CD4-positive, alpha-beta memory T cell (primary cell): ENCODE data around the gene C6orf163. TPM values are rescaled to one million over a fixed set of nuclear protein-coding genes. Genes with fewer than 3 reads are reported as not detected.

Experiments
- CTCF ChIA-PET: fragments of 350-600 bp; sonication (Branson Sonifier 250); formaldehyde crosslinking; loops from one replicate; lab custom pipeline; 2021; ENCODE audit warnings: inconsistent platforms; ENCODE audit not compliant: partially characterized antibody; lab: Charles Lee
- POLR2A ChIA-PET: fragments of 350-600 bp; sonication (Branson Sonifier 250); formaldehyde crosslinking; loops from one replicate; lab custom pipeline; 2021; ENCODE audit not compliant: partially characterized antibody; lab: Charles Lee
- DNase-seq, 5 donors: peaks; one replicate each; pipeline versions ENCODE4 v3.0.0 to v3.0.0-alpha.2; 2020 to 2022; ENCODE audit warnings: mixed read lengths in 1 of 5
- H3K27ac ChIP-seq: one replicate; pipeline ENCODE4 v1.7.0; 2013; ENCODE audit warnings: low read depth, low read length
- H3K27me3 ChIP-seq: 2 replicates; pipeline ENCODE4 v1.7.0; 2013; ENCODE audit warnings: mild to moderate bottlenecking, low read length, moderate library complexity; ENCODE audit not compliant: insufficient read depth
- H3K36me3 ChIP-seq: 2 replicates; pipeline ENCODE4 v1.7.0; 2013; ENCODE audit warnings: mild to moderate bottlenecking, low read length, moderate library complexity; ENCODE audit not compliant: insufficient read depth
- H3K4me1 ChIP-seq: 2 replicates; pipeline ENCODE4 v1.7.0; 2013; ENCODE audit warnings: mild to moderate bottlenecking, low read length, moderate library complexity; ENCODE audit not compliant: insufficient read depth
- H3K4me3 ChIP-seq, 2 donors: one replicate each; pipeline ENCODE4 v1.7.0; 2013; ENCODE audit warnings: low read length in 2 of 2, mild to moderate bottlenecking in 1 of 2
- H3K9me3 ChIP-seq, 2 donors: one replicate each; pipeline ENCODE4 v1.7.0; 2013; ENCODE audit warnings: low read length in 2 of 2, control low read depth in 1 of 2; ENCODE audit not compliant: control insufficient read depth in 1 of 2
- H3K27ac Mint-ChIP-seq, 7 donors: one replicate each; pipeline ENCODE4 v1.8.0; 2020 to 2021; ENCODE audit warnings: mixed read lengths in 7 of 7, mild to moderate bottlenecking in 6 of 7, inconsistent platforms in 3 of 7, moderate library complexity in 3 of 7
- H3K27me3 Mint-ChIP-seq, 2 donors: one replicate each; pipeline ENCODE4 v1.8.0; 2020 to 2021; ENCODE audit warnings: mixed read lengths in 2 of 2
- H3K36me3 Mint-ChIP-seq, 2 donors: one replicate each; pipeline ENCODE4 v1.8.0; 2020 to 2021; ENCODE audit warnings: mixed read lengths in 2 of 2, inconsistent platforms in 1 of 2, mild to moderate bottlenecking in 1 of 2
- H3K4me1 Mint-ChIP-seq, 4 donors: one replicate each; pipeline ENCODE4 v1.8.0; 2020 to 2021; ENCODE audit warnings: mixed read lengths in 4 of 4, mild to moderate bottlenecking in 1 of 4
- H3K4me3 Mint-ChIP-seq, 8 donors: one replicate each; pipeline ENCODE4 v1.8.0; 2020 to 2021; ENCODE audit warnings: mixed read lengths in 8 of 8, mild to moderate bottlenecking in 7 of 8, moderate library complexity in 6 of 8, inconsistent platforms in 3 of 8
- H3K9me3 Mint-ChIP-seq, 8 donors: one replicate each; pipeline ENCODE4 v1.8.0; 2020 to 2021; ENCODE audit warnings: mixed read lengths in 8 of 8, mild to moderate bottlenecking in 5 of 8, inconsistent platforms in 3 of 8, moderate library complexity in 1 of 8
- intact Hi-C: fragments of 100-400 bp; cut with micrococcal nuclease; formaldehyde crosslinking; loops from one replicate; pipeline ENCODE4 v1.15.1; 2023
- polyA plus RNA-seq, 2 donors: library from polyadenylated mRNA; unstranded; fragments of 300-500 nt; fragmentation: Illumina TruSeq; gene quantifications; one replicate each; pipeline ENCODE4 v1.2.3, GENCODE V29; 2021
- total RNA-seq, 2 experiments: library from RNA; stranded (reverse); gene quantifications; one replicate each; pipeline ENCODE4 v1.2.3, GENCODE V29; 2021

The C6orf163 gene
- total and polyA plus RNA-seq, 4 experiments from 2014 or later, result 0.31 to 5.7 (median 4.1) TPM; not detected in 1

DNA sequence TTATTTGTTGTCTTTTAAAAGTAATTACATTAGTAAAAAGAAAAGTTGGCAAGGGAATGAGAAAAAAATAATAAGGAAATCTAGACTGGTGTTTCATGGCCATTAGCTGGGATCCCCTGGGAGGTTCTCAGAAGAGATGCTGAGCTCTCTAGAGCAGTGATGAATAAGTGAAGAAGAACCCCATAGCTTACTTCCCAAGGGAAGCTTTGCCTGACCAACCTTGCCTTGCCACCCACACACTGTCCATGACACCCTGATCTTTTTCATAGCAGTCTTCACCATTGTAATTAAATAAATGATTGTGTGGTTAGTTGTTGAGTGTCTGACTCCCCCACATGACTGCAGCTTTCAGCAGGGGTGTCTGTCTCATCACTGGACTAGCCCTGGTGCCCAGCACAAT is 5.9 kb downstream of the C6orf163 start:
- peaks cover 0 to 4% (median 0%) of the 10 kb centered on the region in 8 donors for H3K9me3 Mint-ChIP-seq
- H3K27ac Mint-ChIP-seq, result no peak overlapping the region

GRCh38 chr6:87351583-87351982 is 7.0 kb downstream of the C6orf163 start:
- POLR2A ChIA-PET, result no interaction called here
- intact Hi-C loops, result no loop called here

More for the DNA sequence above, 5.9 kb downstream of the C6orf163 start:
- POLR2A ChIA-PET, result no interaction called here
- CTCF ChIA-PET, result no interaction called here
- H3K27ac ChIP-seq, result no peak overlapping the region
- no peaks in the 10 kb centered on the region for H3K9me3 ChIP-seq
- peaks cover 4 to 9% of the 10 kb centered on the region in 2 donors for H3K36me3 Mint-ChIP-seq
- H3K4me3 Mint-ChIP-seq, result no peak overlapping the region
- H3K4me1 ChIP-seq, result no peaks in the 10 kb centered on the region
- no peaks in the 10 kb centered on the region for H3K27me3 ChIP-seq
- no peaks in the 10 kb centered on the region for H3K27me3 Mint-ChIP-seq
- H3K36me3 ChIP-seq, result no peaks in the 10 kb centered on the region
- intact Hi-C loops, result no loop called here
- no peak overlapping the region for H3K4me3 ChIP-seq
- no peak for DNase-seq
- no peaks in the 10 kb centered on the region for H3K4me1 Mint-ChIP-seq

GRCh38 chr6:87356181-87356580 is 11.6 kb downstream of the C6orf163 start:
- Mint-ChIP-seq H3K9me3 (peaks cover 0 to 2% (median 0%) of the 10 kb centered on the region in 8 donors), H3K36me3 (peaks cover 3 to 16% of the 10 kb centered on the region in 2 donors), H3K4me3 (no peak overlapping the region), H3K27me3 (no peaks in the 10 kb centered on the region), H3K4me1 (no peaks in the 10 kb centered on the region), H3K27ac (no peak overlapping the region)
- Histone ChIP-seq H3K36me3 (no peaks in the 10 kb centered on the region), H3K9me3 (no peaks in the 10 kb centered on the region), H3K27me3 (no peaks in the 10 kb centered on the region), H3K27ac (no peak overlapping the region), H3K4me1 (no peaks in the 10 kb centered on the region), H3K4me3 (no peak overlapping the region)
- intact Hi-C loops, result no loop called here
- ChIA-PET POLR2A (no interaction called here), CTCF (no interaction called here)
- DNase-seq, result no peak

More at GRCh38 chr6:87351583-87351982, 7.0 kb downstream of the C6orf163 start:
- Histone ChIP-seq H3K27me3 (no peaks in the 10 kb centered on the region), H3K36me3 (no peaks in the 10 kb centered on the region), H3K27ac (no peak overlapping the region), H3K4me1 (no peaks in the 10 kb centered on the region), H3K9me3 (no peaks in the 10 kb centered on the region), H3K4me3 (no peak overlapping the region)
- no peak for DNase-seq
- CTCF ChIA-PET, result no interaction called here
- Mint-ChIP-seq H3K4me1 (no peaks in the 10 kb centered on the region), H3K27ac (no peak overlapping the region), H3K4me3 (no peak overlapping the region), H3K36me3 (peaks cover 3 to 8% of the 10 kb centered on the region in 2 donors), H3K9me3 (peaks cover 0 to 4% (median 0%) of the 10 kb centered on the region in 8 donors), H3K27me3 (no peaks in the 10 kb centered on the region)

- no peak for DNase-seq
- Mint-ChIP-seq H3K27ac (no peak overlapping the region), H3K27me3 (no peaks in the 10 kb centered on the region), H3K4me3 (no peak overlapping the region), H3K4me1 (no peaks in the 10 kb centered on the region), H3K36me3 (peaks cover 9 to 21% of the 10 kb centered on the region in 2 donors), H3K9me3 (peaks cover 0 to 3% (median 0%) of the 10 kb centered on the region in 8 donors)
- H3K27me3 ChIP-seq, result no peaks in the 10 kb centered on the region
- no peak overlapping the region for H3K27ac ChIP-seq
- intact Hi-C loops, result no loop called here
- H3K4me1 ChIP-seq, result no peaks in the 10 kb centered on the region
- H3K9me3 ChIP-seq, result no peaks in the 10 kb centered on the region
- H3K36me3 ChIP-seq, result no peaks in the 10 kb centered on the region
- POLR2A ChIA-PET, result no interaction called here
- no peak overlapping the region for H3K4me3 ChIP-seq
- CTCF ChIA-PET, result interaction anchor here (1.1 kb wide), 1 partner anchor 35 kb away, joined by 3 read pairs; no protein-coding TSS in a partner anchor
Measured at GRCh38 chr6:87357479-87358196, 13.0 kb downstream of the C6orf163 start.

GRCh38 chr6:87364602-87365252 is 20.1 kb downstream of the C6orf163 start:
- POLR2A ChIA-PET, result no interaction called here

DNA sequence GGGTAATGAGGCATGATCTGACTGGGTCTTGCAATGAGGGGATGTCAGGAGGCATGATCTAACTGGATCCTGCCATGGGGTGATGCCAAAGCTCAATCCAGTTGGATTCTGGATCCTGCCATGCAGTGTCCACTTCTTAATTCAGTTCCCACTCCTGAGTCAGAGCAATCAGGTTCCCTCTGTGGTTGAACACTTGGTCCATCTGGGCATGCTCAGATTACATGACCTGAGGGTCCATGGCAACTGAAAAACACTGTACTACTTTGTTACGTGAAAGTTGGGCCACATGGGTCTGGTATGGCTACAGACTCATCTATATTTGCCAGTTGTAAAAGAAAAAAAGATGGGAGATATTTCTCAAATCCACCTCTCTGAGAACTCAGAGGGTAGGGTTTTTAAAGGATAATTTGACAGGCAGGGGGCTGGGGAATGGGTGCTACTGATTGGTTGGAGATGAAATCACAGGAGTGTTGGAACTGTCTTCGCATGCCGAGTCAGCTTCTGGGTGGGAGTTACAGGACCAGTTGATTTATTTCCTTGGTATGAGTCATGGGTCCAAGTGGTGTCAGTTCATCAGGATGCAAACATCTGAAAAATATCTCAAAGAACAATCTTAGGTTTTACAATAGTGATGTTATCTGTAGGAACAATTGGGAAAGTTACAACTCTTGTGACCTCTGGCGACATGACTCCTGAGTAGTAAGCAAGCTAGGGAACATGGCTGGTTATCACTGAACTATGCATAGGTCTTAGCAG is 21.6 kb downstream of the C6orf163 start:
- ChIA-PET CTCF (no interaction called here), POLR2A (no interaction called here)
- DNase-seq, result no peak
- peaks cover 8 to 25% of the 10 kb centered on the region in 2 donors for H3K36me3 Mint-ChIP-seq
- no peak overlapping the region for H3K4me3 Mint-ChIP-seq
- peak overlapping the region in 1 of 7 donors; percentile 21 for H3K27ac Mint-ChIP-seq
- H3K36me3 ChIP-seq, result no peaks in the 10 kb centered on the region
- no peak overlapping the region for H3K4me3 ChIP-seq
- no peaks in the 10 kb centered on the region for H3K27me3 Mint-ChIP-seq
- H3K4me1 Mint-ChIP-seq, result no peaks in the 10 kb centered on the region
- no peak overlapping the region for H3K27ac ChIP-seq
- no peaks in the 10 kb centered on the region for H3K9me3 ChIP-seq
- no peaks in the 10 kb centered on the region for H3K27me3 ChIP-seq
- peaks cover 2 to 14% (median 9%) of the 10 kb centered on the region in 8 donors for H3K9me3 Mint-ChIP-seq
- intact Hi-C loops, result no loop called here
- H3K4me1 ChIP-seq, result no peaks in the 10 kb centered on the region

More at GRCh38 chr6:87364602-87365252, 20.1 kb downstream of the C6orf163 start:
- no peak overlapping the region for H3K27ac ChIP-seq
- no peaks in the 10 kb centered on the region for H3K27me3 ChIP-seq
- intact Hi-C loops, result no loop called here
- H3K36me3 Mint-ChIP-seq, result peaks cover 8 to 28% of the 10 kb centered on the region in 2 donors
- DNase-seq, result no peak
- H3K9me3 Mint-ChIP-seq, result peaks cover under 1 to 14% (median 9%) of the 10 kb centered on the region in 8 donors
- CTCF ChIA-PET, result interaction anchor here (1.0 to 1.8 kb wide), 3 partner anchors 12 to 29 kb away, joined by 3 to 5 read pairs (median 4); no protein-coding TSS in a partner anchor
- H3K27ac Mint-ChIP-seq, result no peak overlapping the region
- no peaks in the 10 kb centered on the region for H3K4me1 ChIP-seq
- no peaks in the 10 kb centered on the region for H3K9me3 ChIP-seq
- no peaks in the 10 kb centered on the region for H3K4me1 Mint-ChIP-seq
- no peak overlapping the region for H3K4me3 ChIP-seq
- no peaks in the 10 kb centered on the region for H3K36me3 ChIP-seq
- H3K4me3 Mint-ChIP-seq, result no peak overlapping the region
- no peaks in the 10 kb centered on the region for H3K27me3 Mint-ChIP-seq

DNA sequence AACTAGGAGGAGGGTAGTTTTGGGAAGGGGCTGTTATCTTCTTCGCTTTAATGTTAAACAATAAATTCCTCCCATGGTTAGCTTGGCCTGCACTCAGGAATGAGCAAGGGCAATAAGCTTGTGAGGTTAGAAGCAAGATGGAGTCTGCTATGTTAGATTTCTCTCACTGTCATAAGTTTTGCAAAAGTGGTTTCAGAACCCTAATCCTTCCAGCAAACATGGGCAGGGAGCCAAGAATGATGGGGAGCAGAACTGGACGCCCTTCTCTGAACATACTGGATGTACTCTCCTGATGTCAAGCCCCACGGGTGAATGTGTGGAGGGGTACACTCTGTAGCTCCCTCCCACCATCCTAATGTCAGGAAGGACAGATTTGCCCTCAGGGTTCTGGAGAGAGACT is 22.3 kb downstream of the C6orf163 start:
- Mint-ChIP-seq H3K9me3 (peaks cover 2 to 14% (median 9%) of the 10 kb centered on the region in 8 donors), H3K36me3 (peaks cover 5 to 22% of the 10 kb centered on the region in 2 donors), H3K27ac (no peak overlapping the region), H3K4me1 (no peaks in the 10 kb centered on the region), H3K27me3 (no peaks in the 10 kb centered on the region), H3K4me3 (no peak overlapping the region)
- no peaks in the 10 kb centered on the region for H3K9me3 ChIP-seq
- CTCF ChIA-PET, result no interaction called here
- H3K36me3 ChIP-seq, result no peaks in the 10 kb centered on the region
- H3K27me3 ChIP-seq, result no peaks in the 10 kb centered on the region
- H3K27ac ChIP-seq, result no peak overlapping the region
- no peak overlapping the region for H3K4me3 ChIP-seq
- DNase-seq, result no peak
- POLR2A ChIA-PET, result no interaction called here
- H3K4me1 ChIP-seq, result no peaks in the 10 kb centered on the region
- intact Hi-C loops, result no loop called here
